HG02884 (cell line): ENCODE results near the gene PLXDC2.
"Not testable (repeated sequence)": the region's sequence is repeated elsewhere in the genome, so short reads cannot be mapped to it uniquely, and the experiment has no call there.

Experiments
- ATAC-seq: cut with Tn5 transposase; IDR thresholded peaks from one replicate; pipeline ENCODE4 v1.9.1; 2021; ENCODE audit warnings: mild to moderate bottlenecking, moderate library complexity; ENCODE audit not compliant: unreplicated experiment

PLXDC2 gene

GRCh38 chr10:20007426-20007825 lies 191.2 kb downstream of the PLXDC2 start:
- no peak for ATAC-seq

- ATAC-seq: no peak
Measured at GRCh38 chr10:20013991-20014750, 197.9 kb downstream of the PLXDC2 start.

- ATAC-seq: no peak
Measured at GRCh38 chr10:20017961-20018360, 201.7 kb downstream of the PLXDC2 start.

GRCh38 chr10:20020677-20021076 lies 204.4 kb downstream of the PLXDC2 start:
- no peak for ATAC-seq

- ATAC-seq: no peak
Measured at GRCh38 chr10:20029523-20029922, 213.3 kb downstream of the PLXDC2 start.

GRCh38 chr10:20033476-20033875 lies 217.2 kb downstream of the PLXDC2 start:
- no peak for ATAC-seq

GRCh38 chr10:20034732-20035131 lies 218.5 kb downstream of the PLXDC2 start:
- no peak for ATAC-seq

- no peak for ATAC-seq
Measured at GRCh38 chr10:20040012-20040411, 223.8 kb downstream of the PLXDC2 start.

GRCh38 chr10:20041931-20042330 lies 225.7 kb downstream of the PLXDC2 start:
- no peak for ATAC-seq

GRCh38 chr10:20045100-20045499 lies 228.9 kb downstream of the PLXDC2 start:
- not testable (repeated sequence) for ATAC-seq

GRCh38 chr10:20048161-20048560 lies 231.9 kb downstream of the PLXDC2 start:
- no peak for ATAC-seq

- no peak for ATAC-seq
Measured at GRCh38 chr10:20058135-20058534, 241.9 kb downstream of the PLXDC2 start.

GRCh38 chr10:20059084-20059835 lies 243.0 kb downstream of the PLXDC2 start:
- no peak for ATAC-seq

GRCh38 chr10:20065814-20066213 lies 249.6 kb downstream of the PLXDC2 start:
- ATAC-seq: no peak

GRCh38 chr10:20073167-20073566 lies 256.9 kb downstream of the PLXDC2 start:
- ATAC-seq: no peak

GRCh38 chr10:20075713-20076112 lies 259.5 kb downstream of the PLXDC2 start:
- ATAC-seq: no peak

GRCh38 chr10:20084451-20084850 lies 268.2 kb downstream of the PLXDC2 start:
- ATAC-seq: no peak

- no peak for ATAC-seq
Measured at GRCh38 chr10:20085115-20085514, 268.9 kb downstream of the PLXDC2 start.

GRCh38 chr10:20087353-20087752 lies 271.1 kb downstream of the PLXDC2 start:
- ATAC-seq: no peak

- no peak for ATAC-seq
Measured at GRCh38 chr10:20088061-20088701, 271.9 kb downstream of the PLXDC2 start.

- ATAC-seq: no peak
Measured at GRCh38 chr10:20089879-20090278, 273.6 kb downstream of the PLXDC2 start.

- no peak for ATAC-seq
Measured at GRCh38 chr10:20090831-20091230, 274.6 kb downstream of the PLXDC2 start.
